NCI-H1092 treated with DMSO at 0.1 percent for 48 hours (cell line): Measurements from ENCODE around the gene POLG2.
"Not testable (repeated sequence)": the region's sequence is repeated elsewhere in the genome, so short reads cannot be mapped to it uniquely, and the experiment has no call there.

Source experiments
- DNase-seq: peaks from one replicate; lab custom pipeline; 2025; lab: John Stamatoyannopoulos, UW

Gene POLG2

GRCh38 chr17:64480951-64481350 lies 15.9 kb downstream of the POLG2 start:
- no peak for DNase-seq

- no peak for DNase-seq
Measured at GRCh38 chr17:64477849-64478248, 19.0 kb downstream of the POLG2 start.

DNA sequence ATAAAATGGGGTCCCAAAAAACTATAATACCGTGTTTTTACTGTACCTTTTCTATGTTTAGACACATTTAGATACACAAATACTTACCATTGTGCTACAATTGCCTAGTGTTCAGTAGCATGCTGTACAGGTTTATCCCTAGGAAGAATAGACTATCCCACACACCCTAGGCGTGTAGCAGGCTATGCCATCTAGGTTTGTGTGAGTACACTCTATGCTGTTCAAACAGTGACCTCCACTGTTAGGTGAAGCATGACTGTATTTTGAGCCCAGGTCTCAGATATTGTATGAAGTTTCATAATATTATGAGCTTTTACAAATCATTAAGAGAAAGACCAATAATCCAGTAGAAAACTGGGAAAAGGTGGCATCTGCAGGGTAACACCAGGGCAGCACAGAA lies 24.3 kb downstream of the POLG2 start:
- no peak for DNase-seq

DNA sequence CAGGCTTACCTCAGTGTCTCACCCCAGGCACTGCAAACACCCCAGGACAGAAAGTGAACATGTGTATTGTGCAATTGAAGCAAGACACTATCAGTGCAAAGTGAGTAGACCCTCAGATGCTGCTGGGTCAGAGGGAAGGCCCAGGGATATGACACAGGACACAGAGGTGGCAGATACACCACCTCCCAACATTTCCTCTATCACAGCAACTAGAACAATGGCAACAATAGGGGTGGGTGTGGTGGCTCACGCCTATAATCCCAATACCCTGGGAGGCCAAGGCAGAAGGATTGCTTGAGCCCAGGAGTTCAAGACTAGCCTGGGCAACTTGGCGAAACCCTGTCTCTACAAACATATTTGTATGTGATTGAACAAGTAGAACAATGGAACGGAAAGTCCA lies 25.4 kb downstream of the POLG2 start:
- DNase-seq, result no peak

DNA sequence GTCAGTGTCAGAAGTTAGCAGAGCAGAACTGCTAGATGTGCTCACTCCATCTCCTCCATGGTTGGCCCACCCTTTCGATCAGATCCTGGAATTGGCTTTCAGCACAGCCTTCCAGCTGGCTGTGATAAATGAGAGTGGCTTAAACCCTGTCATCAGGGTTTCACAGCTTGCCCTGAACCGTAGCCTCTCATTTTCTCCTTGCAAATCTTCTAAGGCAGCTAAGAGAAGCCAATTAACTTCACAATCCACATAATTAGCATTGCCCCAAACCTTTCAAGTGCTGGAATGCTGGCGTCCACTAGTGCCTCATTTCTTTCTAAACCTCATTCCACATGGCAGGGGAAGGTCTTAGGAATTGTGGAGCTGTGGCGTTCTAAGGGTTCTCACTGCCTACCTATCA lies 26.2 kb downstream of the POLG2 start:
- DNase-seq, result no peak

DNA sequence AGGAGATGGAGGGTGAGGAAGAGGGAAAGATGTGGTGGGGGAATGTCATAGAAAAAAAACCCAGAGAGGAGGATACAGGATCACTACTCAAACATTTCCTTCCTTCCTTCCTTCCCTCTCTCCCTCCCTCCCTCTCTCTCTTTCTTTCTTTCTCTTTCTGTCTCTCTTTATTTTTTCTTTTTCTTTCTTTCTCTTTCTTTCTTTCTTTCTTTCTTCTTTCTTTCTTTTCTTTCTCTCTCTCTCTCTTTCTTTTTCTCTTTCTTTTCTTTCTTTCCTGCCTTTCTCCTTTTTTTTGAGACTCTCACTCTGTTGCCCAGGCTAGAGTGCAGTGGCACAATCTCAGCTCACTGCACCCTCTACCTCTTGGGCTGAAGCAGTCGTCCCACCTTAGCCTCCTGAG lies 30.0 kb downstream of the POLG2 start:
- not testable (repeated sequence) for DNase-seq

- no peak for DNase-seq
Measured at GRCh38 chr17:64466019-64466735, 30.7 kb downstream of the POLG2 start.

- no peak for DNase-seq
Measured at GRCh38 chr17:64461788-64462187, 35.1 kb downstream of the POLG2 start.

GRCh38 chr17:64460955-64461354 lies 35.9 kb downstream of the POLG2 start:
- no peak for DNase-seq

DNA sequence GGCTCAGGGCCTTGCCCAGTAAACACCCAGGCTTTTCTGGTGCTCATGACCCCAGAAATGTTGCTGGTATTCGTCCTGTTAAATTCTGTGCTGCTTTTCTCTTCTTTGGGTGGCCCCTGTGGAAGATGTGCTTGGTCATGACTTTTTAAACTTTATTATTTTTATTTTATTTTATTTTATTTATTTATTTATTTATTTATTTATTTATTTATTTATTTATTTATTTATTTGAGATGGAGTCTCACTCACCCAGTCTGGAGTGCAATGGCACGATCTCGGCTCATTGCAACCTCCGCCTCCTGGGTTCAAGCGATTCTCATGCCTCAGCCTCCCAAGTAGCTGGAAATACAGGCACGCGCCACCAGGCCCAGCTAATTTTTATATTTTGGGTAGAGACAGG lies 37.0 kb downstream of the POLG2 start:
- DNase-seq, result not testable (repeated sequence)

GRCh38 chr17:64459284-64459747 lies 37.5 kb downstream of the POLG2 start:
- DNase-seq, result no peak

GRCh38 chr17:64458756-64459155 lies 38.1 kb downstream of the POLG2 start:
- no peak for DNase-seq

DNA sequence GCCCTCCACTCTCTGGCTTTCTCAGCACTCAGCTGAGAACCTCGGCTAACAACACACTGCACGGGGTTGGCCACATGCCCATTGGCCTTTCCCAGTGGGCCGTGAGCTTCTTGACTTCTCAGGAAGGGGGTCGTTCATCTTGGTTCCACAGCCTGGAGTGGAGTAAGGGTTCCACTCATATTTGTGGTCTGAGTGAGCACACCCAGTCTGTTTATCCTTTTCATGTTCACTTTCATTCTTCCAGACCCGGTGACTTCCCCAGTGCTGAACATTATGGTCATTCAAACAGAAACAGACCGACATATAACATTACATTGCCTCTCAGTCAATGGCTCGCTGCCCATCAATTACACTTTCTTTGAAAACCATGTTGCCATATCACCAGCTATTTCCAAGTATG lies 39.7 kb downstream of the POLG2 start:
- DNase-seq, result no peak

DNA sequence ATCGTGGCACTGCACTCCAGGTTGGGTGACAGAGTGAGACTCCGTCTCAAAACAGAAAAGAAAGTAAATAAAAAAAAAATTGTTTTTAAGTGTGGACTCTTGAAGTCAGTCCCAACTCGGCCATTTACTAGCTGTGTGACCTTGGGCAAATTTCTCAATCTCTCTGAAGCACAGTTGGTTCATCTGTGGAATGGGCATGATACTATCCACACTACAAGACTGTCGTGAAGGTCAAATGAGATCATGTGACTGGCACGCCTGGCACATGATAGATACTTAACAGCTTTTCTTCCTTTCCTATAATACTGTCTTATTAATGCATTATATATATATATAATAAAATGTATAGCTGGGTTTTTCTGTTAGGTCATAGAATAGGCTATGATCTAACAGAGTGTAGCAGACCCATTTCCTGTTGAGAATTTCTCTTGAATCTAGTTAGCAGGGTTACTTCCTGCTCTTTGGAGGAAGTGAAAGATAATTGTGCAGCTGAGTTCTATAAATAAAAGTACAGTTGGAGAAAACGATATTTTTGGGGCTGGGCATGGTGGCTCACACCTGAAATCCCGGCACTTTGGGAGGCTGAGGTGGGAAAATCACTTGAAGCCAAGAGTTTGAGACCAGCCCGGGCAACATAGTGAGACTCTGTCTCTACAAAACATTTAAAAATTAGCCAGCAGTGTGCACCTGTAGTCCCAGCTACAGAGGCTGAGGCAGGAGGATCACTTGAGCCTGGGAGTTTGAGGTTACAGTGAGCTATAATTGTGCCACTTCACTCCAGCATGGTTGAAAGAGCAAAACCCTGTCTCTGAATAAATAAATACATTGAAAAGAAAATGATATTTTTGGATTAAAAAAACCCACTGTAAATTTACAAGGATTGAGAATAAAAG lies 40.6 kb downstream of the POLG2 start:
- DNase-seq, result no peak

- no peak for DNase-seq
Measured at GRCh38 chr17:64449545-64449944, 47.3 kb downstream of the POLG2 start.

DNA sequence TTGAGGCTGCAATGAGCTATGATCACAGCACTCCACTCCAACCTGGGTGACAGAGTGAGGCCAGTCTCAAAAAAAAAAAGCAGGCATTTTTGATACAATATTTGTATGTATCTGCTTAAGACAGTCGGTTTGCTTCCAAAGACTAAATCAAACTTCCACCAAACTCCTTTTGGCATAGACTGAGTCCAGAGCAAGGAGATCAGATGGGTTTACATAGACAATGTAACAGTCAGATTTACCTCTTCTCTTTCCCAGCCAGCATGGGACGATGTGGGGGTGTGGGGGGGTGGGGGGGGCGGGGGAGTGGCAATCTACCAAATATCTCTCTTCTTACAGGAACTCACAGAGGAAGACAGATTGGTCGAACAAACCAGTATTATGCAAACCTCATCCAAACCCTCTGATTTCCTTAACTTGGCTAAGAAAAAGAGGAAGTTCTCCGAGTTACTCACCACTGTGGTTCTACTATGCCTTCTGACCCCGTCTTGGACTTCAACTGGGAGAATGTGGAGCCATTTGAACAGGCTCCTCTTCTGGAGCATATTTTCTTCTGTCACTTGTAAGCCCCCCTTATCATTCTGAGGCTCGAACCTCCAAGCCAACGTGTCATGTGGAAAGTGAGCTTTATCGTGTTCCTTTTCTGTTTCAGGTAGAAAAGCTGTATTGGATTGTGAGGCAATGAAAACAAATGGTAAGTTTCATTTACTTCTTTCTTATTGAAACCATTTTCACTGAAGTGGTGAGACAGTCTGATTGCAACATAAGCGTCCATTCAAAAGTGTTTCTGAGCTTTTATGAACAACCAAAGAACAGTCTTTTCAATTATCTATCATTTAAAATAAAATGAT lies 48.0 kb downstream of the POLG2 start, which contains the start of gene MILR1:
MILR1 (plus strand) TSS at position 451 of the 848 bp plus-strand sequence; CDS start at position 505, 54 bp downstream.
- DNase-seq, result no peak

DNA sequence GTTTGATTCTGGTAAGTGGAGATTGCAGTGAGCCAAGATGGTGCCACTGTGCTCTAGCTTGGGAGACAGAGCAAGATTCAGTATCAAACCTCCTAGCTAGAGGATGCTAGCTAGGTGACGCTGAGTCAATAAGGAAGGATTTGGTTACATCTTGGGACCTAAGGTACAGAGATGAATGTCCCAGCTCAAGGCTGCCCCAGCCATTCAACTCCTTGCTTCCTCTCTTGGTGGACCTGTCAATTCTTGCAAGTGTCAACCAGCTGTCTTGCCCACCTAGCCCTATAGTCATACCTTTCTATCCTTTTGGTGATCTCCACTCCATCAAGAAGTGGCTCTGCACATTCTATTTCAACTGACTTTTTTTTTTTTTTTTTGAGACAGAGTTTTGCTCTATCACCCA lies 49.3 kb downstream of the POLG2 start:
- no peak for DNase-seq

DNA sequence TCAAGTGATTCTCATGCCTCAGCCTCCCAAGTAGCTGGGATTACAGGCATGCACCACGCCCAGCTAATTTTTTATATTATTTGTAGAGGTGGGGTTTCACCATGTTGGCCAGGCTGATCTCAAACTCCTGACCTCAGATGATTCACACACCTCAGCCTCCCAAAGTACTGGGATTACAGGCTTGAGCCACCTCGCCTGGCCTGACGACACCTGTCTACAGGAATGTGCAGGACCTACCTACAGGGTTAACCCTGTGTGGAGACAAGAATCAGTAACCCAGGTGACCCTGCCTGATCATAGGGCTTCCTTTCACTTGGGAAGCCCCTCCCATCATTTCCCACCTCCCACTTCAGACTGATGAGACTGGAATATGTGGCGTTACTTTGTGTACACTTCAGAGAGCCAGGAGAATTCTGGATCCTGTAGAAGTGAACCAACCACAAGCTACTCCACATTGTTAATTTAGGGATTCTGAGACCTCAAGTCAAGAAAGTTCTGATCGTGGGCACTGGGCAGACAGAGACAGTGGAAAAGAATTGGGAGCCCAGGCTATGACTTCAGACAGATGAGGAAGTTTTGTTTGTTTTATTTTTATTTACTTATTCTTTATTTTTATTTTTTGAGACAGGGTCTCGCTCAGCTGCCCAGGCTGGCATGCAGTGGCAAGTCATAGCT lies 53.6 kb downstream of the POLG2 start:
- DNase-seq, result no peak

GRCh38 chr17:64442541-64442971 lies 54.3 kb downstream of the POLG2 start:
- DNase-seq, result no peak

- DNase-seq, result no peak
Measured at GRCh38 chr17:64441772-64442540, 54.9 kb downstream of the POLG2 start.

DNA sequence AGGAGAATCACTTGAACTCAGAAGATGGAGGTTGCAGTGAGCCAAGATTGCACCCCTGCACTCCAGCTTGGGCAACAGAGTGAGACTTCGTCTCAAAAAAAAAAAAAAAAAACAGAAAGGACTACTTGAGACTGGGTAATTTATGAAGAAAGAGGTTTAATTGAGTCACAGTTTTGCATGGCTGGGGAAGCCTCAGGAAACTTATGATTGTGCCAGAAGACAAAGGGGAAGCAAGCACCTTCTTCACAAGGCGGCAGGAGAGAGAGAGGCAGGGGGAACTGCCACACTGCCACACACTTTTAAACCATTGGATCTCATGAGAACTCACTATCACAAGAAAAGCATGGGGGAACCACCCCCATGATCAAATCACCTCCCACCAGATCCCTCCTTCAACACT lies 56.9 kb downstream of the POLG2 start:
- no peak for DNase-seq
